HG02588 (cell line): ENCODE data around the gene CDK6.
A peak's percentile ranks its signal among the peaks of the same experiment; 100 is the strongest.

Experiments
- ATAC-seq: cut with Tn5 transposase; IDR thresholded peaks from one replicate; pipeline ENCODE4 v1.9.1; 2021; ENCODE audit warnings: mild to moderate bottlenecking, moderate library complexity; ENCODE audit not compliant: unreplicated experiment

CDK6 gene

DNA sequence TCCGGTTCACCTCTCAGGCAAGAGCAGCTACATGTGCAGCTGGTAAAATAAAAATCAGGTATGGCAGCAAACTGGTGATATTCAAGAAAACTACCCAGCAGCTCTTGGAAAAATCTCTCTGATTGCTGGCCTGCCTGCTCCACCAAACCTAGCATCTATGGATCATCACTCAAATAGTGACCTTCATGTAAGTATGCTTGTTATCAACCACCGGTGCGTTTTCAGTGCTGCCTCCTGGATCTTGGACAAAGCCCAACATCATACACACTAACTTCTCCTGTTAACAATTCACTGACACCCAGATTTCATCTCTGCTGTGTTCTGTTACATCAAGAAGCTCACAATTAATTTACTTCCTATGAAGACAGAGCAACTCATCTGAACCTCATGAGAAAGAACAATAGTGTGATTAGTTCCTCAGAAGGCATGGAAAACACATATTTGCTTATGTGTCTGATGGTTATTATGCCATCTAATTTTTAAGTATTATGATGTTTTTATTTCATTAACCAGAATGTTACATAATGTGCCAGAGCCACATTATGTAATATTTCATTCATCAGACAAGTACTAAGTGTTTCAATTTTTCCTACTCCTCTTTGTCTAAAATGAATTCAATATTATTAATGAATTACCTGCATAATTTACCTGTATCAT lies 8.8 kb downstream of the CDK6 start:
- no peak for ATAC-seq

DNA sequence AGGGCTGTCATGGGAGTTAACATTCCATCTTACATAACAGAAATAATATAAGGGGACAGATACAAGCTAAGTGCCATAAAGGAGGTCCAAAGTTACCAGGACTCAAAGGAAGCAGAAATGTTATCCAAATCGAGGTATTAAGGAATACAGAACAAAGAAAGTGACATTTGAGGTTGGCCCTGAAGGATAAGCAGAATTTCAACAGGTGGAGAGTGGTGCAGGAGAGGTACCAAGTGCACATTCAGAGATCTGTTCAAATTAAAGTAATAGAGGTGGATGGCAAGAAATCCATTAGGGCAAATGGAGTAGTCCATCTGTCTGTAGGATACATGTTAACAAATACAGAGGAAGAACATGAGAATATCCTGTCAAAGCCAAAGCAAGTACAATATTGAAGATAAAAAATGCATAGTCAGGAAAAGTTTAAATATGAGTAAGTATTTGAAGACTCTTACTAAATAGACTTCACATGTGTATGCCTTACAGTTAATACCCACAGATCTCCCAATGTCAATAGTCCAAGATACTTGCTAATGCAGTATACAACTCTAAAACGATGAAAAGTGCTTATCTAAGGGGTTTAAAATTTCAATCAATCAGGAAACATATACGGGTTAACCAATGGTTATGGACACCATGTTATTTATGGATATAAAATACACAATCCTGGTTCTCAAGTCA lies 10.0 kb downstream of the CDK6 start:
- no peak for ATAC-seq

DNA sequence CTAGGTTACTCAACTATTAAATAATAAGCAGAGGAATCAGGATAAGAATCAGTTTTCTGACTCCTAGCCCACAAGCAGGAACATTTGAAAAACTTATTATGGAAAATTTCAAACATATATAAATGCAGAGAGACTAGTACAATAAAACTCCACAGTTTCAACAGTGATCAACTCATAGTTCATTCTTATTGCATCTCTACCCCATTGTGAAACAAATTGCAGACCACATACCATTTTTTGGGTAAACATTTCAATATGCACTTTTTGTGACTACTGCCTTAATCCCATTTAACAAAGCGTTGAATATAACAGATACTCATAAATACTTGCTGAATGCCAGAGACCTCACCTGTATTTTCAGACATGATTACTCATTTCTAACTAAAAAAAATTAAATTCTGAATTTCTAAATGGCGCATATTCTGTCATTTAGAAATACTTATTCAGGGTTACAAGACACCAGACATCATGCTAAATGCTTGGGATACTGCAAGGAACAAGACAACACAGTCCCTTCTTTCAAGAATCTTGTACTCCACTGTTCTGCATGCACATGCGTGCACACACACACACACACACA lies 11.4 kb downstream of the CDK6 start:
- ATAC-seq = no peak

DNA sequence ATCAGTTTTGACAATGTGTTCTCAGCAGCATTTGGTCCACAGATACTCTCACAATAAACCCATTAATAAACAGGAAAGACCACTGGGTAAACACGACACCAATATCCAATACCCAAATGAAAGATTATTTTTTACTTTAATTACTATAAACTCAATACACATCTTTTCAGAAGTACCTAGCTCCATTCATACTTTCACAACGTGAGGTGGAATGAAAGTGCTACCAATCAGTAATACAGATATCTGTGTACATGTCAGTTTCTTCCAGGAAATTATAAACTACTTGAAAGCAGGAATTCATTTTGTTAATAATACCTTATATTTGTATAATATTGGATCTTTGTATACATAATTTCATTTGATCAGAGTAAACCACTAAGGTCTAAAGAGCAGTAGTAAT lies 11.9 kb downstream of the CDK6 start:
- ATAC-seq = no peak

DNA sequence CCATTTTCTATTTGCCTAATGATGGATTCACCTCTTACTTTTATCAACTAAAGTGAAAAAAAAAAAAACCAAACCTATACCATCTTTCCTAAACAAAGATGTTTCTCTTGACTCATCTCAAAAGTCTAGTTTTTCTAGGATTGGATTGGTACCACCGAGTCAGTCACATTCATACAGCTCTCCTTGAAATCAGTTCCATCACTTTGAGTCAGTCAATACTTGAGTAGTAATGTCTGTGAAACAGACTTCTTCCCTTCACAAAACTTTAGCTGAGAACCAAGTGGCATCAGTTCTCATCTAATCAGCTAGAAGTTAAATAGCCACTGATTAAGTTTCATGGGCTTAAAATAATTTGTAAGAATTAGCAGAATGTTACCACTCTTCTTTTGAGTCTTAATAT lies 13.3 kb downstream of the CDK6 start:
- ATAC-seq = no peak

DNA sequence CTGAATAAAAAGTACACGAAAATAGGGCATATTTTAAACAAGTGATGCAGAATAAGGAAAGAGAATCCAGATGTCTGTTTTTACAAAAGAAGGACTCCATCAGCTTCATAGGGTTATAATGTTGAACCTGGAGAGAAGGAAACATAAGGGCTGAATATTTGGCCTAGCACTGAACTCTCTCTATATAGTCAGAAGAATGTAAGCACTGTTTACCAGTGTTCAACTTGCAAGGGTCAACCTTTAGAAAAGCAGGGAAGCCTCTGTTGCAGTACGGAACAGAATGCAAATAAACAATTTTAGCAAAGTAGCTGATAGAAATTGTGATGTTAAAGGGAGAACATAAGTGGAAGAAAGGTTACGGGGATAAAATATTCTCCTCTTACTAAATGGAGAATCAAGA lies 16.2 kb downstream of the CDK6 start:
- ATAC-seq = no peak

DNA sequence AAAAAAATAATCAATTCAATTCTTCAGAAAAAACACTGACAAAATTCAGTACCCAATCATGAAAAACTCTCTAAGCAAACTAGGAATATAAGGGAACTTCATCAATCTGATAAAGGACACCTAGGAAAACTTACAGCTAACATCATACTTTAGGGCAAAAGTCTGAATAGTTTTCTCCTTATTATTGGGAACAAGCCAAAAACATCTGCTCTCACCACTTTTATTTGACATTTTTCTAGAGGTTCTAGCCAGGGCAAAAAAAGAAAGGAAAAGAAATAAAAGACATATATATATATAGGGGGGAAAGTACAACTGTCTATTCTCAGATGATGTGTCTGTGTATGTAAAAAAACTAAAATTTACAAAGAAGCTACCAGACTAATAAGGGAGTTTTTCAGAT lies 19.0 kb downstream of the CDK6 start:
- no peak for ATAC-seq

DNA sequence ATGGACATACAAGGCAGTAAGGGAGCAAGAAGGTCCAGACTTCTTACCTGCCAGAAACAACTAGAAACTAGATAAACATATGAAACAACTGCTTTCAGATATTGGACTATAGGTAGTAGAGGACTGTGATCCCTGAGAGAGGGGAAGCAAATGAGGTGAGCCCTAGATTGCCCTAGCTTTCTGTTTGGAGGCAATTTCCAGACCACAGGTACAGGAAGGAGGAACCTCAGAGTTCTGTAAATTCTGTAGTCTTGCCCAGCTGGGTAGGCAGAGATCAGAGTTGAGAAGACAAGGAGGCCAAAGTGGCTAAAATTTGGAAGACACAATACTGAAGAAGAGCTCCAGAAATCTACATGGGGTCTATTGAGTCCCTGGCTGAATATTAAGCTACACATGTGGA lies 21.0 kb downstream of the CDK6 start:
- peak; percentile 33 for ATAC-seq

DNA sequence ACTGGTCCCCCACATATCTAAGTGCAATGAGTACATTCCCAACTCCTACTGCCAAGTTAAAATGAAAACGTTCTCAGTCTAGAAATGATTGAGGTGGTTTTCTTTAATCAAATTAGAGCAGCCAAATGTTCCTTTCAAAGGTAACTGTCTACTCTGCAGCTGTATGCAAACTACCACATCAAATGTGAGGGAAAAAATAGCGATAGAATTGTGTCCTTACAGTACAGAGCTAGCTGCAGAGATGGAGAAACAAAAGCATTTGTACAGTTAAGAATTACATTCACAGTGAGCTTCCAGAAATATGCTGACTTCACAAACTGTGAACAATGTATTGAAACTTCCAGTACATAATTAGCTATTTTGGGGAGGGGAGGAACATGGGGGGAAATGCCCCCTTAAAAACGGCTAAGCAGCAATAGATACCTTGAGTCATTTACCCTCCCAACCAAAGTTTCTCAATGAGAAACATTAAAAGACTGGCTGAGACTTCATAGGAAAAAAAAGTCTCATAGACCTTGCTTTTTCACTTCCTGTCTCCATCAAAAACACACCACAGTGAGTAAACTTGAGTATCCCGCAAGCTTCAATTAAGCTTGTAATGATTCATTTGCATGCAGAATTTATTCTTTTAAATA lies 22.9 kb downstream of the CDK6 start:
- ATAC-seq = peak; percentile 62

DNA sequence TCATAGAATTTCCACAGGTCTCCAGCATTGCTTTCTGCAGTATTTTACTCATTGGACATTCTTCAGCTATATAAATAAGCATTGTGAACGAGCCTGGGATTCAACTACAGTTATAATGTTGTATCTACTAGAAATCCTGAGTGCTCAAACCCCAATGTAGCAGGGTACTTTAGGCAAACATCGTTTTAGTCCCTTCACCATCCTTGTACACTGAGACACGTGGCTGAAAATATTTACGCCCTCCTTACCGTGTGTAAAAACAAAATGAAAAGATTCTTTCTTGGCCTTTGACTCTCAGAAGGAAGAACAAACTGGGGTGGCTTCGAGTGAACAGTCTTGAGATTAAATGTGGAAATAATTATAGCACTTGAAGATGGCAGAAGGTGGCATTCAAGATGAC lies 25.2 kb downstream of the CDK6 start:
- no peak for ATAC-seq

DNA sequence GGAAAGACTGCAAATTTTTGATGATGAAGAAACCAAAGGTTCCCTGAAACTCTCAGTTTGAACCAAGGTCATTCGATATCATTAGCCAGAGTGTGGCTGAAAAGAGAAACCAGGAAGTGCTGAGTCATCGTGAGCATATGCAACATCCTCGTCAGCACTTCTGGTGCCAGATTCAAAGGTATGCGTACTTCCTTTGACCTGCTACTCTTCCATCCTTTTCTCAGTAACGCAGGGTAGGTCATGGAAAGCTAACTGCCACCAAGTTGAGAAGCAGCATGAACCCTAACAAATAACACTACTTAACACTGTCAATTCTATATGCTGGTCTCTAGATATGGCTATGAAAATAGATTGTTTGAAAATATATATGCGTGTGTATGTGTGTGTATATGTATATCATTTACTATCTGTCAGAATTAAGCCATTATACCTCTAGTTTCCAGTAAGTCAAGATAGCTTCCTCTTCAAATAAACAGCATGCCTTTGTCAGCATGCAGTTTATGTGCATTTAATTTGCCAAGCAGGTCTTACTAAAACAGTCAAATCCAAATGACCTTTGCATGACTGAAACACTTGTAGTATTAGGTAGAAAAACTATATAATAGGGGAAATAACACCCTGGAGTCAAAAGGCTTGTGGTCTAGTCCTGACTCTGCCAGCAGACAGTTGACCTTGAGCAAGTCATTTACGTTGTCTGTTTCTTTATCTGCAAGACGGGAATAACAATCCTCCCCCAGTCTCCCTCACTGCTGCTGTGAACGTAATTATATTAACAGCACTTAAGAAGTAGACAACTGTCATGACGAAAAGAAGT lies 26.4 kb downstream of the CDK6 start:
- ATAC-seq = peak; percentile 72

DNA sequence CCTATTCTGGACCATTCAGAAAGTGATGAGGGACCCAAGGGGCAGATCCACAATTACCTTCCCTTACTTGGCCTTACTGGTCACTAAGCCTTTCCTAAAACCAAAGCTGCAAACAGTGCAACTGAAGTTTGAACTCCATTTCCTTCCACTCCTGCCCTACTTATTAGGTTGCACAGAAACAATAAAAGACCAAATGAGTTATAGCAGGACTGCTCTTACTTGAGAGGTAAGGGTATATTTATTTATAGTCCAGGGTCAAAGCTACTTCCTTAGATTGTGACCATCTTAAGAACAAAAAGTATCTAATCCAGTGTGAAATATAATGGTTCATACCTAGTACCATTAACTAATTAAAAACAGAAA lies 27.0 kb downstream of the CDK6 start:
- peak; percentile 12 for ATAC-seq

DNA sequence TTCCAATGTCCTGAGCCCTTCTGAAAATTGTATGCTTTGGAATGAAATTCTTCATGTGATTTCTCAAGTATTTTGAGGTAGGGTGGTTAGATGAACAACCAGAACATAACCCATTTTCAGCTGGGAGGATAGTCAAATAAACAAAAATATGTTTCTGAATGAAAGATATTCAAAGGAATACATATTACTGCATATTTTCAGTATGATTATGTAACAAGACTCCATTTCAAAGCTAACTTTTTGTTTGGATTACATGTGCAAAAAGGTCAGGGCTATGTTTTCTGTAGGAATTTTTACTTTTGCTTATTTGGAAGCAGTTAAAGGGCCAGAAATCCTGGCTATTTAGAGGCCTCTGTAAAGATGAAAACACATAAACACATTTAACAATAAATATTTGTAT lies 27.7 kb downstream of the CDK6 start:
- ATAC-seq = no peak

DNA sequence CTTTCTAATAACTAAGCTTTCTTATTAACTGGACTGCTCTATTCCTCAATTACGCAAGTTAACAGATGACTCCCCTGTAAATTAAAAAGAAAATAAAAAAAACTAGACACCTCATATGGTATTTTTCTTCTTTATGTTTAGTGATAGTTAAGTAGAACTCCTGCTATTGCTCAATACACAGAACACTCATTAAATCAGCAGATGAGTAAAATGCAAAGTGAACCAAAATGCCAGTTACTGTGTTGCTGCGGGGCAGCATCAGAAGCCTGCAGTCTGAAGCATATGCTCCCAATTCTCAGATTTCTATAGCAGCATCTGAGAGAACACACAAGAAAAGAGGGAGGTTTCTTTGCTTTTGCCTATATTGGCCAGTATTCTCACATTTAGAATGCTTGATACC lies 28.4 kb downstream of the CDK6 start:
- ATAC-seq = no peak

DNA sequence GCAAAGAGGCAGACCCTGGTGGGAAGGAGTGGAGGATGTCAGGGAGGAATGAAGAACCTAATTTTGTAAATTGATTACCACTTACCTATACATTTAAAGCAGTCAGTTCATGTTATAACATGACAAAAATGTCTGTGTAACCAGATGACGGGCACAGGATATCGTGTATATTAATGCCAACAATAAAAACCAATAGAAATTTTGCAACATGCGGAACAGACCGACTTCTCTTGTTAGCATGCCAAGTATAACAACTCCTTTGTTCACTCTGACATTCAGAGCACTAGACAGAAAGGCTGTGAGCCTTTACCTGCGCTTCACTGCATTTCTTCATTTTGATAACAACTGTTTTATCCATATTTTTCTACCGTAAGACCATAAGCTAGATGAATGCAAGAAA lies 29.9 kb downstream of the CDK6 start:
- ATAC-seq = no peak

DNA sequence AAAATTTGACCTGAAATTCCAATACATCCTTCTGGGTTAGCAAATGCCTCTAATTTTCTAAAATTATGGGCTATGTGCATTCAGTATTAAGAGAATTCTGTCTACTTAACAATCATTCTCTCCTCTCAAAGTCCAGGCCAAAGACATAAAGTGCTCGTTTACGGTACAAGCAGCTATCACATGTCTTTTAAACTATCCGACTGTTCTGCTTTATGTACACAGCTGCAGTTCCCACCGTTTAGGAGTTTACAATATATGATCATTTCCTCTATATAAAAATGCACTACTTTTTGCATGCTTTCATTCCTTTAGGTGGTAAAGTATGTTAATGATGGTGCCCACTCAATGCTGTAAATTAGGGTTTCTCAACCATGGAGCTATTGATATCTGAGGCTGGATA lies 34.0 kb downstream of the CDK6 start:
- no peak for ATAC-seq

DNA sequence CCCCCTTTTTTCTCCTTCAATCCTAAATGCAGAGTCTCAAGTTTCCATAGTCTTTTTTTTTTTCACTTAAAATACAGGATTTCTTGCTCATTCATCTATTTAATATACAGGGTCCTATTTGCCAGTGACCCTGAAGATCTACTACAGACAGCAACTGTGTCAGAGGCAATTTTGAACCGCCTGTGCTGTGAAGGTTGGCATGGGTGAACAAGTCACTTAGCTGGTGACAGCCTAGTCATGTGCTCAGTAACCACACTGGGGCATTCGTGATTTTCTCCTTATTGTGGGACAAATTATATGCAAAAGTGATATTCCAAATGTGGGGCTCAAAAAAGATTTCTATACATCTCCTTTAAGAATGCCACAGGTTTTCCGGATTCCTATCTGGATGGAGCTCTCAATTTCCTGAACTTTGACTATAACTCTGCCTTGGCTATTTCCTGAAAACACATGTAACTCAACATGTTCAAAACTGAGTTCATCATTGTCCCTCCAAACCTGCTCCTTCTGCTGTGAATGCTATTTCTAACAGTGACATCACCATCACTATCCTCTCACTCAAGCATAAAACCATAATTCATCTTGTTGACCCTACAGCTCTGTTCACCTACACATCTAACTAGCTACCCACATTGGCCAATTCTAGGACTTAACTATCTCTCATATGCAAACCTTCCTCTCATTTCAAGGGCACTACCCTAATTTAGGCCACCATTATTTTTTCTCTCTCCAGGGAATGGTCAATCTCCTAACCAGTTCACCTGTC lies 36.7 kb downstream of the CDK6 start:
- no peak for ATAC-seq

DNA sequence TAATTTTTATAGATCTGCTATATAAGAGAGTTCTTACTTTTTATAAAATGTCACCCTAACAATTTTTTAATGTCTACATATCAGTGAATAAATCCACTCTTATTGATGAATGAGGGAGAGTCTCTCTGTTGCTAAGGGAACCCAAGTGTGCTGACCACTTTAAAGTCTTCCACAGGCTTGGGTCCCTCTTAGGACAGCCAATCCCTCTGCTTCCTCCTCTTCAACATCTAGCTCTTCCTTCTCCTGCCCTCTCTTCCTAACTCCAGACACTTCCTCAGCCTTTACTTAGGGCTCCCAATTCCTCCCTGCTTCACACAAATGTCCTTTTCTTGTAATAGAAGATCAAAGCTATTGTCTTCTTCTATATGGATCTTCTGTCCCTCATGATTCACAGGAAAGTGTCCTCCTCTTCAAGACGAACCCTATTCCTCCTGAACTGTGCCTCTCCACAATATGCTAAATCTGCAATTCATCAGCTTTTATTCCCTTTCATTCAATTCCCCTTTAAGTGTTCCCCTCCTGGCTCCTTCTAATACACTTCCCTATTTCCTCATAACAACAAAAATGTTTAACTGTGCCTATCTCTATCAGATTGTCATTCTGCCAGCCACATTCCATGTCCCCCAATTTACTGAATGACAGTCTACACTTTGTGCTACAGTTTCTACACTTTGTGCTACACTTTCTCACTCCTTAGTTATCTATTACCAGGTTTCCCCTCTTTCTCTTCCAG lies 37.7 kb downstream of the CDK6 start:
- ATAC-seq = no peak

DNA sequence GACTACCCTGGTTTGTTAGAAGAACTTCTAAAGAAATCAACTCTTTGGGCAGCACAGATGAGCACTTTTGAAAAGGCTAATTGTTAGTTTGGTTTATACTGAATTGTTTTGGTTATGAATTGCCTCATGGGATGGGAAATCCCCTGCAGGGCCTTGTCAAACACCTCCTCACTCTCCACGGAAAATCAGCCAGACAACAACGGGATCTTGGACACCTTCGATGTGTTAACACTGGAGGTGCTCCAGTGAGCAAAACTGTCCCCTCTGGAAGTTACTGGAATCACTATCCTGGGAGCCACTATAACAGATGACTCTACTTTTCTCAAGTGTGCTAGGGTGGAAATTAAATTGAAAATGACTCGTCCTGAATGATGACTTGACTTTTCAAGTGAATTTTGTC lies 38.7 kb downstream of the CDK6 start:
- no peak for ATAC-seq

DNA sequence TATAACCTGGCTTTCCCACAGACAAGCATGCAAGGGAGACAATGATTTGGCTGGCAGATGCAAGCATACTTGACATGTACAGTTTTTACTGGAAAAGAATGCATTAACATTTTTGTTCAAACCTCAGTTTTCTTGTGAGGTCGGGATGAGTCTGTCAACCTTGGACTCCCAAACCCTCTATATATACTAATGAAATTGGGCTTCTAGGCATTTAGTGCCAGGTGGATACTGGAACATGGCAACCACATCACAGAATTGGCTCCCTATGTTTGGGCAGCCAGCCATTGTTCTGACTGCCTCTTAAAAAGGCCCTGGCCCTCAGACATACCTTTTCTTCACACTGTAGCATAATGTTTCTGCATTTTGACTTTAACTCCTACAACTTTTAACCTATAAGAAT lies 39.1 kb downstream of the CDK6 start:
- no peak for ATAC-seq
